Right kidney (tissue), 9 donors: ENCODE data around the gene HPS1.

Source experiments
- DNase-seq: peaks from one replicate; pipeline ENCODE4 v3.0.0-alpha.2; 2016
- long read RNA-seq, 8 donors: transcript quantifications; one replicate each; lab custom pipeline, GENCODE V29; 2026

Gene HPS1
- long read RNA-seq, donor 1, partial matches to known transcripts, result 0 of 4 reads
- long read RNA-seq, donor 1, other reads (novel, unspliced or antisense), result 0 of 4 reads
- long read RNA-seq, donor 2, partial matches to known transcripts, result 0 of 5 reads
- long read RNA-seq, donor 2, other reads (novel, unspliced or antisense), result 0 of 5 reads
- long read RNA-seq, donor 3, partial matches to known transcripts, result 0 of 1 reads
- long read RNA-seq, donor 3, other reads (novel, unspliced or antisense), result 0 of 1 reads
- long read RNA-seq, donor 4, partial matches to known transcripts, result 12 of 21 reads
- long read RNA-seq, donor 4, other reads (novel, unspliced or antisense), result 0 of 21 reads
- long read RNA-seq, donor 5, partial matches to known transcripts, result 0 of 4 reads
- long read RNA-seq, donor 5, other reads (novel, unspliced or antisense), result 0 of 4 reads
- long read RNA-seq, donor 6, transcript HPS1-207 (4 exons, 922 nt), result major isoform, 5 of 6 reads
- long read RNA-seq, donor 6, partial matches to known transcripts, result 0 of 6 reads
- long read RNA-seq, donor 6, other reads (novel, unspliced or antisense), result 0 of 6 reads
- long read RNA-seq, donor 7, transcript HPS1-207 (4 exons, 922 nt), result major isoform, 5 of 7 reads
- long read RNA-seq, donor 7, partial matches to known transcripts, result 0 of 7 reads
- long read RNA-seq, donor 7, other reads (novel, unspliced or antisense), result 0 of 7 reads
- long read RNA-seq, donor 8, transcript HPS1-207 (4 exons, 922 nt), result major isoform, 5 of 18 reads
- long read RNA-seq, donor 8, partial matches to known transcripts, result 12 of 18 reads
- long read RNA-seq, donor 8, other reads (novel, unspliced or antisense), result 0 of 18 reads

- peak; percentile 81 for DNase-seq
Measured at GRCh38 chr10:98446661-98447221, at the start of gene HPS1. HPS1 (minus strand) TSS chr10:98446935; CDS start chr10:98443240, 3,695 bp downstream.

GRCh38 chr10:98492763-98493162, 46.0 kb upstream of the HPS1 start:
- DNase-seq, result no peak

GRCh38 chr10:98489561-98490481, 43.1 kb upstream of the HPS1 start:
- DNase-seq, result no peak

- no peak for DNase-seq
Measured at GRCh38 chr10:98488669-98489430, 42.1 kb upstream of the HPS1 start.

GRCh38 chr10:98487649-98488048, 40.9 kb upstream of the HPS1 start:
- DNase-seq, result no peak

GRCh38 chr10:98486421-98486820, 39.7 kb upstream of the HPS1 start:
- no peak for DNase-seq

- no peak for DNase-seq
Measured at GRCh38 chr10:98485959-98486358, 39.2 kb upstream of the HPS1 start.

- DNase-seq, result no peak
Measured at GRCh38 chr10:98483658-98484057, 36.9 kb upstream of the HPS1 start.

GRCh38 chr10:98482096-98482495, 35.4 kb upstream of the HPS1 start:
- no peak for DNase-seq

GRCh38 chr10:98481404-98481945, 34.7 kb upstream of the HPS1 start:
- no peak for DNase-seq

GRCh38 chr10:98478430-98479222, 31.9 kb upstream of the HPS1 start:
- DNase-seq, result no peak

- no peak for DNase-seq
Measured at GRCh38 chr10:98477861-98478260, 31.1 kb upstream of the HPS1 start.

GRCh38 chr10:98474628-98475027, 27.9 kb upstream of the HPS1 start:
- no peak for DNase-seq

- DNase-seq, result no peak
Measured at GRCh38 chr10:98472196-98472595, 25.5 kb upstream of the HPS1 start.

GRCh38 chr10:98470850-98471249, 24.1 kb upstream of the HPS1 start:
- no peak for DNase-seq

- no peak for DNase-seq
Measured at GRCh38 chr10:98469001-98469931, 22.5 kb upstream of the HPS1 start.

- DNase-seq, result peak; percentile 77
Measured at GRCh38 chr10:98467506-98468318, 21.0 kb upstream of the HPS1 start.
